Non-pigmented ciliary epithelial cell (primary cell): Measurements from ENCODE around the gene SLCO4A1.

Experiments used
- DNase-seq: peaks from one replicate; pipeline ENCODE4 v3.0.0-alpha.2; 2010; ENCODE audit warnings: low read depth

The SLCO4A1 gene

DNA sequence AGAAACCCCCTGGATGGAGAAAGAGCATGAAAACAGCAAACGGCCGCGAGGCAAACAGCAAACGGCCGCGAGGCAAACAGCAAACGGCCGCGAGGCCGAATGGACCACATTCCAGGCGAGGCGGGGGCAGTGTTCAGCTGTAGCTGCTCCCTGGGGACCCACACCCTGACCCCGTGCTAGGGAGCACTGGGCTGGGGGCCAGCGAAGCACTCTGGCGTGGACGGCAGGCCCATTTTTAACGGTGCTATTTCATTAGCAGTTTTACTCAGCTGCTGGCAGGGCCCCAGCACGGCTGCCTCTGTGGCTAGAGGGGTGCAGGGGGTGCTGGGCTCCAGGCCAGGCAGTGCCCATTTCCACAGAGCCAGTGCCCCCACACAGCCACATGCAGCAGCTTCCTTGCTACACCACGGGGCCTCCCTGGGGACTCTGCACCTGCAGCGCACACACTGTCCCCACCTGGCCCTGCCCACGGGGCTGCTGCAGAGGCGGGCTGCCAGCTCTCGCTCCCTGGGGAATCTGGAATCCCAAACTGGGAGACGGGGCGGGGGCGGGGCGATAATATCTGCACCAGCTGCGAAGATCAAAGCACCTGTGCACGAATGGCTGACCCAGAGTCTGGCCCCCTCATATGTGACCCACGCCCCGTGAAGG is 35.6 kb upstream of the SLCO4A1 start:
- no peak for DNase-seq

DNA sequence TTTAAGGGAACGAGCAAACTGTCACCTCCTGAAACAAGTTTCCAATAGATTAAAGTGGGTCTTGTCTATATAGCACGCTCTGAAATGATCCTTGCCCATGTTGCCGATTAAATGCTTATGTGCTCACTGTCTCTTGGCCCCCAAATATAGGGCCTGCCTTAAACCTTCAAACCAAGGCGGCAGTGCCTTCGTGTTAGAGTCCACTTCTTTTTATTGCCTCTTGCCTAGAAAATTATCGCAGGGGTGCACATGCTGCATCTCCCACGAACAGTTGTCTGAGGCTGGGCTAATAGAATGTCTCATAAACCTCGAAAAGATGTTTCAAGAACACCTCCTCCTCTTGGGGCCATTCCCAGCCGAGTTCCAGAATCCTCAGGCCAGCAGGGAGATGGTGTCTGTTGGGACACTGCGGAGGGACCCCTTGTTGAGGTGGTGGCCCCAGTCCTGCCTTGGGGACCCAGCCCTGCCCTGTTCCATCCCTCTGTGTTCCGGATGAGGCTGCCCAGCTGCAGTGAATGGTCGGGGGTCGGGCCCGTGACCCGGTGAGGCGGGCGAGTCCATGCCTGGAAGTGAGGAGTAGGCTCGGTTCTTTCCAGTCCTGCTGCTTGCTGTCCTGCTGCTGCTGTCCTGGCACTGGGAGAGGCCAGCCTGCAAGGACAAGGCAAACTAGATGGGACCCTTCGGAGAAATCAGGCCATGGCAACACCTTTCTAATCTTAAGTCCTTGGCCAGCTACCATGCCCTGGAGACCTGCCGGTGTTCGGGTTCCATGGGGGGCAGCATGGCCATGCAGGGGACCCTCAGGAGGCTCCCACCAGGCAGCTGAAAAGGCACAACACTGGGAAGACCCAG is 34.7 kb upstream of the SLCO4A1 start:
- DNase-seq: no peak

DNA sequence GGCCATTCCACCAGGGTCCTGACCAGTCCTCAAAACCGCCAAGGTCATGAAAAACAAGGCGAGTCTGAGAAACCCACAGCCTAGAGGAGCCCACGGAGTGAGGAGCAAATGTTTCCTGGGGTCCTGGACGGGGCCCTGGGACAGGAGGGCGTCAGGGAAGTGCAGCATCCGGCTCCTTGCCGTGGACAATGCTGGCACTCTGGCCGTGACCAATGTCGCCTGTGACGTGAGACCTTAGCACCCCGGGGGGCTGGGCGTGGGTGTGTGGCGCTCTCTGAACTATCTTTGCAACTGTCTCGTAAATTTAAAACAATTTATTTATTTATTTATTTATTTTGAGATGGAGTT is 34.1 kb upstream of the SLCO4A1 start:
- no peak for DNase-seq

DNA sequence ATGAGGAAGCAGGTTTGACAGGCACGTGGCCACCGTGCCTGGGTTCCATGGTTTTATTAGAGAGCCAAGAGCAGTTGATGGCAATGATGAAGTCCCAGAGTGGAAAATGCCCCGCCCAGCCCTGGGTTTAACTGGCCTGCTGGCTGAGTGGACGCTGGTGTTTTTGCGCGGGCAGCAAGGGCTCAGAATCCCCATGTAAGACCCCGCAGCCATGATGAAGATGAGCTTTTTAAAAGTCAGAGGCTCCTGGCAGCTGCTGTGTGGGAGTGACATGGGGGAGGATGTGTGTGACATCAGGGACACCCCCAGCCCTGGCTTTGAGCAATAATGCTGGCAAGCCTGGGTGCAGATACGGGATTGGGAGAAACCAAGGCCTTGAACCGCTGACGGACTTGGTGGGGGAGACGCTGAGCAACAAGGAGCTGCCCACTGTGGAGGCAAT is 33.0 kb upstream of the SLCO4A1 start:
- DNase-seq: no peak

DNA sequence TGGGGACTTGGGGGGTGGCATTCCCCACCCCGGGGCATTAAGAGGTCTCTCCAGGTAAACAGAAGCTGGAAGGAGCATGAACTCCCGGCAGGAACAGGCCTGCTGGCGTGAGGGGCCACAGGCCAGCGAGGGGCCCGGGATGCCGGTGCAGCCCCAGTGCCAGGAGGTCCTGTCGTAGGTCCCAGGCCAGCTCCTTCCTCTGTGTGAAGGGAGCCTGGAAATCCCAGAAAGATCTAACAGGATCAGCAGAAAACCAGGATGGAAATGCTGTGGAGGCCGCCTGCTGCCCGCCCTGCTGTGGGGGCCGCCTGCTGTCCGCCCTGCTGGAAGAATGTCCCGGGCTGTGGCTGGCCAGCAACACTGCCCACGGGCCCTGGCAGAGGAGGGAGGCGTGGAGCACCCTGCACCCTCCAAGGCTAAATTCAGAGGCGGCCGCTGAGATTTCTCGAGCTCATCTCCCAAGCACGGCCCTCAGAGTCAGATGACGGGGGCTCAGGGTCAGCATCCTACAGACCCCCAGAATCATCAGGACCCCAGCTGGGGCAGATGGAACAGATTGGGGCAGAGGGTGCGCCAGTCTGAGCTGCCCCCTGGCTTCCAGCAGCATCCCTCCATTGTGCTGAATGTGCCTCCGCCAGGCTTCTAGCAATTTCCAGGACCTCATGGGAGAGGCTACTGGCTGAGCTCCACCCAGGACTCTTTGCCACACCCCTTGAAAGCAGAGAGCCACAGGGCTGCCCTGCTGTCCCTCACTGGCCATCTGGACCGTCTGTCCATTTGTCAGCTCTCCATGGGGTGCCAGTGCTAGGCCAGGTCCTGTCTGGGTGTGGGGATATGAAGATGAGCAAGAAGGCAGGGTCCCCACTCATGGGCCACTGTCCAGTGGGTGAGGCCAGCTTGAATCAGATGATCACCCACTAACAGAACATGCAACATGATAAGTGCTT is 32.2 kb upstream of the SLCO4A1 start:
- DNase-seq: no peak

DNA sequence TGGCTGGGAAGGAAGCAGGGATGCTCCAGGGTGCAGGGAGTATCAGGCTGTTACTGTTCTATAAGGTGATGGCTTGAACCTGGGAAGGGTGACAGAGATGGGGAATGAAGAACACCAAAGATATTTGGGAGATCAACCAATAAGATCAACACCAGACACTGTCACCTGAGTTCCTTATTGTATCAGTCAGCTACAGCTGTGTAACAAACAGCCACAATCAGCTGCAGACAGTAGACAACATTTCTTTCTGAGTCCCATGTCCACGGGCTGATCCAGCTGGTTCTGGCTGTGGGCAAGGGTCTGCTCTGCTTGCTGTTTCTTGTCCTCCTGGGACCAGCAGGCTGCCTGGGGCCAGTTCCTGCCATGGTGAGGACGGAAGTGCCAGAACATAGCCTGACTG is 31.3 kb upstream of the SLCO4A1 start:
- DNase-seq: no peak

DNA sequence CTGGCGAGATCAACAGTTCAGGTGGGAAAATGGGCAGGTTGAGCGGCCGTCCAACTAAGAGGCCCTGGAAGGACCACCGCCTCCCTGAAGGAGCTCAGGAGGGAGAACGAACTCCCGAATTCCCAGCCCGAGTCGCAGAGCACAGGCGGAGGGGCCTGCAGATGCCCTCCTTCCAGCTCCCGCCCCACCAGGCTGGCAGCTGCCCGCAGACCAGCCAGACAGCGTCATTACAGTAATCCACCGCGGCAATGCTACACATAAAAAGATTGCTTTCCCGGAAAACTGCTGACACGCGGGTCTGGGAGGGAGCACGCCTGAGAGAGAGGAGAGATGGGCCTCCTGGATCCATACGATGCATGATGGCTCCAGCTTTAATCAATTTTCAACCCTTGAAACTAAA is 30.5 kb upstream of the SLCO4A1 start:
- DNase-seq: no peak

DNA sequence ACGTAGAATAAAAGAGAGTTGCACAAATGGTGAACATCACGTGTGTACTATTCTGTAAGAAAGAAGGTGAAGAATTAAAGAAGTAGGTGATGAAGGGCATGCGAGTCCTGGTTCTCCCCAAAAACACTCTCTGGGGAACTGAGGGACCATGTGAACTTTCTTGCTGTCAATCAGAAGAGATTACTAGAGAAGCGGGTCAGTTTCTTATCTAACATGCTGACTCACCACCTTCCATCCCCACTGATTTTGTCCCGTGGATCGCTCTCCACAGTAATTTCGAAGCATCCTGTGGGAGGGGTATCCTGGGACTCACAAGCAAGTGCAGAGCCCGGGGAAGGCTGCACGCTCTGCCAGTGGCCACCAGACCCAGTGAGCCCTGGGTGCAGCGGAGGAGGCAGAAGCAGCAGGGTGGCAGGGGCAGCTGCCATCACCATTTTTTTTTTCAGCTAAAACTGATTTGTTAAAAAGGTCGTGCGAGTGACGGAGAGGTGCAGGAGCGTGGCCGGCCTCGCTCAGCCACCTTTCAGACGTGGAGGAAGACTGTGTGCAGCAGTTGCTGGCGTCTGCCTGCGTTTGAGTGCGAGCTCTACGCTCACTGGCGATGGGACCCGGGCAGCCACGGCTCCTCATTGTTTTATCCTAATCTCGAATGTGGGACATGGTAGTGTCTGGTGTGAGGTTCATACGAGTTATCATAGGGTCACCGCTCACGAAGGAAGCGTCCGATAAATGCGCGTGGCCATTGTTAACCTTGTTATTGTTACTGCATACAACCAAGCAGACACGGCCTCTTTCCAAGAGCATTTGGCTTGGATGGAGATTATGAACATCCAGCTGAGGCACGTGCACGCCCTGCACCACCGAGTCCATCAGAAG is 28.0 kb upstream of the SLCO4A1 start:
- DNase-seq: no peak

DNA sequence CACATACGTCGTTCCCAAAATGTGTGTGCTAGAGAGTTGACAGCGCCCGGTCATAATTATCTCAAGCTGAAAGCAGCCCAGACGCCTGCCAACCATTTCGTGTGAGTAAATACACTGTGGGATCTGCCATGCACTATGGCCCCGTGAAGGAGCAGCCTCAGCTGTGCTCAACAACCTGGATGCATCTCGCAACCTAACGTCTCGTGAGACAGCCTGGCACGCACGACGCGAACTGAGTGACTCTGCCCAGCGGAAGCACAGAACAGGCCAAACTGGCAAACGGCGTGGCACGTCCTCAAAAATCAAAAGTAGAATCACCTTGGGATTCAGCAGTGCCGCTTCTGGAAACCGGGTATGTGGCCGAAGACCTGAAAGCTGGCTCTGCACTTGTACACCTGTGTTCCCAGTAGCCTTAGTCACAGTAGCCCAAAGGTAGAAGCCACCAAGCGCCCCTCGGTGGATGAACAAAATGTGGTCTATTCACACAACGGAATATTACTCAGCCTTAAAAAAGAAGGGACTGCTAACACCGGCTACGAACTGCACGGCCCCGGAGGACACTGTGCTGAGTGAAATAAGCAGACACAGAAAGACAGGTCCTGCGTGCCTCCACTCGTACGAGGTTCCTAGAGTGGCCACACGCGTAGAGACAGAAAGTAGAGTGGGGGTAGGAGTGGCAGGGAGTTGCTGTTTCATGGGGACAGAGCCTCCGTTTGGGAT is 27.2 kb upstream of the SLCO4A1 start:
- DNase-seq: no peak

DNA sequence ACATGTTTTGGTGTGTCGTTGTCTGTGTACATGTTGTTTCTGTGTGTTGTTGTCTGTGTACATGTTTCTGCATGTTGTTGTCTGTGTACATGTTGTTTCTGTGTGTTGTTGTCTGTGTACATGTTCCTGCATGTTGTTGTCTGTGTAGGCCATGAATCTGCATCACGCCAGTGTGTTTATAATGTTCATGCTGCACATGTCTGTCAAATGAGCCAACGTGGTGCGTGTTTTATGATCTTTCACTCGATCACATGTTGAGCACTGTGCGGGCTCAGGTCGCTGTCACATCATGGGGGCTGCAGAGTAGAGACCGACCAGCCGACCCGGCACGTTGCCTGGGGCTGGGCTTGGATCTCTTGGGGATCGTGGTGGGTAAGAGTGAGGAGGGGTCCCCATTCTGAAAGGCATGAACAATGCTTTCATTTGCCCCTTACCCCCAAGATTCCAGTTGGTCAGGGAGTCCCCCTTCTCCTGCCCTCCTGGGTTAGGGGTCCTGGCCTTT is 26.5 kb upstream of the SLCO4A1 start:
- no peak for DNase-seq

DNA sequence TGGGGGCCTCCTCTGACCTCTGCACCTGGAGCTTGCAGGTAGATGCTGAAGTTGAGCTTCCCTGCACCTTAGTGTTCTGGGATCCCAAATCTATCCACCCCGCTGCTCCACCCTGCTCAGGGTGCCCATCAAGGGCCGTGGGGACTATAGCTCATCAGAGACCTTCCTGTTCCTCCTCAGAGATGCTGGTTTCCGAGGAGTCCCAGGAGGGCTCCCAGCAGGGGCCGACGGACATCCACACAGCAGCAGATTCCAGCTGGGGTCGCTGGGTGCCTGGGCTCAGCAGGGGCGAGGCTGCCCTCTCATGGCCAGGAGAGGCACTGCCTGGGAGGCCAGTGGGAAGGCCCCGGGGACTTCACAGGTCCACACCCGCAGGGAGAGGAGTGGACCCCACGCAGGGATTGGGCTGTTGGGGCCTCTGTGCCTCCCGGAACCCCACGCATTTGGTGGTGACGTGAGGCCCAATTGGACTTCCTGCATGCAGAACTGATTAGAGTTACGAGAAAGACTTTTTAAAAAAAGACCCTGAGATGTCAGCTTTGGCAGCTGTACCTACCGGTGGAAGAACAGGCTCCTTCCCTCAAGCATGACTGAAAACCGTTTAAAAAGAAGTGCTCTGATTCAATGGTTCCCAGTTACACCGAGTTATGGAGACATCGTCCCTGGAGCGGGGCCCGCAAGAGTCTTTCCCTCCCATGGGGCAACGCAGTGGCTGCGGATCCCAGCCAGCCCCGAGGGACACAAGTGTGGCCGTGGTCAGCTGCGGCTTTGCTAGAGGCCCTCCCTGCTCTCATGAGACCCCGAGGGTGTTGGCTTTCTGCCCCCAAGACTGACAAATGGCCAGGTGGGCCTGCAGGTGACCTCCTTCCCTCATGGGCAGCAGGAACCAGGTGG is 25.3 kb upstream of the SLCO4A1 start:
- no peak for DNase-seq

DNA sequence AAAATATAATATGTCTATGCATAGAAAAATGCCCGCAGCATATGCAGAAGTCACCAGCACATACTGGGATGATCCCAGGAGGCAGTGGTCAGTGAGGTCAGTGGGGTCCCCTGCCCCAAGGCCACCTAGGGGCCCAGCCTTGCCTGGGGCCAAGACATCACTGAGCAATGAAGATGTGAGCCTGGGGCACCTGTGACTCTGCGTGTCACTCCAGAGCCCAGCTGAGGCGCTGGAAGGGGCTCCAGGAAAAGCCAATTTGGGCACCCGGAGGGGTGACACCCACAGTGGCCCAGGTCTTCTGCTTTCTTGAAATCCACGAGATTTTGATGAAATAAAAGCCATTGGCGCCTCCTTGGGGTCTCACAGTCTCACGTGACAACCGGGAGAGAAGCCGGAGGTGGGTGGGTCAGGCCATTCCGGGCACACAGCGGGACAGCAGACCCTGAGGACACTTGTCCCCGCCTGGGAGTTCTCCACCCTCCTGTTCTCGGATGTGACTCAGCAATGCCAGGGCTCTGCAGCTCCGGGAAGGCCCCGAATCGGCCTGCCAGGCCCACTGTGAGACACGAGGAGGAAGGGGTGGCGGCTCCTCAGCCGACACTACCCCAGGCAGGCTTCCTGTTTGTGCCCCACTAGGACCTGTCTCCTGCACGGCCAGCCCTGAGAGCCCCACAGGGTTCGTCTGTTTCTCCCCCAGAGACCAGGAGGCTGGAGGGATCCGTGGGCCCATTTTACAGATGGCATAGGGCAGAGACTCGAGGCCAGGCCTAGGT is 24.4 kb upstream of the SLCO4A1 start:
- DNase-seq: no peak

DNA sequence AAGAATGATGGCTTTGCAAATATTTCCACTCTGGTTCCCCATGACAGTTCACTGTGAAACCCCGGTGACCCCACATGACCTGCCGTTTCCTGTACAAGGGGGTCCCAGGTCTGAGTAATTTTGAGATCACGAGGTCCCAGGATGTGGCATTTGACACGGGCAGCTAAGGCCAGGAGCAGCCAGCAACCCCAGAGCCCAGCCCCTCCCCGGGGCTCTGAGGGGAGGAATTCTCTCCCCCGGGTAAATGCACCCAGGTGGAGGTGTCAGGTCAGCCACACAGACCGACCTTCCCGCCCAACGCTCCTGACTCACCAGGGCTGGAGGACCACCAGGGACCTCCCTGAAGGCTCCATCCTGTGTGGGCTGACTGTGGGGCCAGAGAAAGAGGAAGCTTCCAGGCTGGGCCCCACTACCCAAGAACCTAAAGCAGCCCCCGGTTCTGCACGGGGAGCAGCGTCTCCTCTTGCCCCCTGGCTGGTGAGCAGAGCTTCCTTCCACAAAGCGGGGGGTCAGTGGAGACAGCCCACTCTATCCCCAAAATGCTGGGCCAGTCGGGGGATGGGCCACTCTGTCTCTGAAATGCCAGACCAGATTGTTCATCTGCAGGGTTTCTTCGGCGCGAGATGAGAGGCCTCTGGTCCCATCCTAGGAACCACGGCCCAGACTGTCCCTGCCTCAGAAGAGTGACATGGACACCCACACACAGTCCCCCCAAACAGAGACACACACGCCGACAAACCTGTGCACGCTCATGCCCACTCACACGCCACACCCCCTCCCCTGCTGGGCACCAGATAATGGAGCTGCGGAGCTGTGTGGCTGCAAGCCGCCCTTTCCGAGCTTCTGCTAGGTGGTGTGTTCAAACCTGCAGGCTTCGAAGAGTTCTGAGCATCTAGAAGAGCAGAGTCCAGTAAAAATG is 23.4 kb upstream of the SLCO4A1 start:
- no peak for DNase-seq

DNA sequence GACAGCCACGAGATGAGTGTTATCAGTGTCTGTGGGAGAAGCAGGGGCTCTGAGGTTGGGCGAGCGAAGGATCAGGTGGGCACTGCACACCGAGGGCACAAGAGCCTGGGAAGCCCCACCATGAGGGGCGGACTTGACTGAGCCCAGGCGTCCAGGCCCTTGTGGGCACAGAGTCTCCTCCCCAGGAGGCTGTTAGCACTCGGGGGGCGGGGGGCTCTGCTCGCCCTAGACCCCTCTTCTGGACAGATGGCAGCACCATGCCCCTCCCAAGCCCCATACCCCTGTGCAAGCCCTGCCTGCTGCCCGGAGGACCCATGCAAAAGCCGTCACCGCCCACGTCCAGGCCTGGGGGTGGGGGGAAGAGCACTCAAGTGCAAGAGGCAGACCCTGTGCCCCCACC is 21.7 kb upstream of the SLCO4A1 start:
- no peak for DNase-seq

DNA sequence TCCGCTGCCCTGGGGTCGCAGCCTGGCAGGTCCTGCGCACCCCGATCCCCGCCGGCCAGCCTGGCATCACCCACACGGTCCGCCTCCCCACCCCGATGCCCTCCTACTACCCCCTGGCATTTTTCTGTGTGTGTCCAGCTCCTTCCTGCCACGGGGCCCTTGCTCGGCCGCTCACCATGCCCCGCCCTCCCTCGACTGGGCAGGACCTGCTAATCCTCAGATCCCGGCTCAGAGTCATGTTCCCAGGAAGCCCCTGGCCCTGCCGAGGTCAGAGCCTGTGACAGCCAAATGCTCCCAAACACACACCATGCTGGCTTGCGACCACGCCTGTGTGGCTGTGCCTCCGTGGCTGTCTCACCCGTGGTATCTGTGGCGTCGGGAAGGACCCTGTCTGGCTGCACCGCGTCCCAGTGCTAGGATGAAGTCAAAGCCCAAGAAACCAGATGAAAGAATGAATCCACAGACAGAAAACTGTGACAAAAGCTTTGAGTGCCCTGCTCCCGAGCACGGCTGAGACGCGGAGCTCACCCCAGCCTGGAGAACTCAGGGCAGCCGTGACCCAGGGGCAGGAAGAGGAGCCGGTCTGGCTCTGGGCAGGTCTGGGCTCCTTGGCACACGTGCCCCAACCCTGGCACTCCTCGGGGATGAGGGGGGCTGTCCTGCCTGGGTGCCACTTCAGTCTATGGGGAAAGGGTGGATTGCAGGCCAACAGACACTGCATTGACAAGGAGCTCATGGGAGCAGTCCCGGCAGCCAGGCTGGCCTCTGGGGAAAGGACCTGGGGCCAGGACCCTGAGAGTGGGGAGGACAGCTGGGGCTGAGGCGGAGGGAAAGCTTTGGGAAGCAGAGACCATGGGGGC is 20.8 kb upstream of the SLCO4A1 start:
- no peak for DNase-seq

DNA sequence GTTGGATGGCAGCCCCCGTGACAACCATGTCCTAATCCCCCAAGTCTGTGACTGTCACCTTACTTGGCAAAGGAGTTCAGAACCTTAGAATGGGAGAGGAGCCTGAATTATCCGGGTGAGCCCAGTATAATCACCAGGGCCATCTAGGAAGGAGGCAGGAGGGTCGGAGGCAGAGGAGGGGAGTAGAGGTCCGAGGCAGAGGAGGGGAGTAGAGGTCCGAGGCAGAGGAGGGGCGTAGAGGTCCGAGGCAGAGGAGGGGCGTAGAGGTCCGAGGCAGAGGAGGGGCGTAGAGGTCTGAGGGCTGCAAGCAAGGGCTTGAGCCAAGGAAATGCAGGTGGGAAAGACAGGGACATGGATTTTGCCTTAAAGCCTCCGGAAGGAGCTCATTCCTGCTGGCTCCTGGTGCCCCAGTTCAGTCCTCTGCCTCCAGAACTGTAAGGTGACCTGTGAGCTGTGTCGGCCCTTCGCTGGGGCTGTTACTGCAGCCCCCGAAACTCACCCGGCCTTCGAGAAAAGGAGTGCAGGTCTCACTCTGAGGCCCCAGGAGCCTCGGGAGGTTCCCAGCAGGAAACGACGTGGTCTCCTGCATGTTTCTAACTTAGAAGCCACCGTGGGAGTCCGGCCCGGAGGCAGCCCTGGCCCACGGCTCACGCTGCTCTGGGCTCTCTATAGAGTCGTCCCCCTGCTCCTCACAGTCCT is 20.0 kb upstream of the SLCO4A1 start:
- DNase-seq: no peak
